ENCODE data around the gene PCBD2.

- TF ChIP-seq E2F6 (IDR thresholded peaks at IDR 0.05) (no peak), EP300 (IDR thresholded peaks at IDR 0.05; ENCODE audit: borderline replicate concordance in 1 of 2, low read depth in 2 of 2, low read length in 2 of 2) (no peak), CTCF (IDR thresholded peaks at IDR 0.05; ENCODE audit: control extremely low read depth in 1 of 3, insufficient read depth in 1 of 3, low read depth in 1 of 3, low read length in 3 of 3) (no peak), CHD2 (IDR thresholded peaks at IDR 0.05; ENCODE audit: low read length) (no peak), RXRA (IDR thresholded peaks at IDR 0.05; ENCODE audit: insufficient read depth, low read depth, low read length) (no peak), ZNF274 (IDR thresholded peaks at IDR 0.05; ENCODE audit: borderline replicate concordance, extremely low read depth, low read length) (no peak), POLR2A (IDR thresholded peaks at IDR 0.05; ENCODE audit: control extremely low read depth in 1 of 2, low read depth in 2 of 2, low read length in 2 of 2) (no peak), EZH2 (IDR thresholded peaks at IDR 0.05; ENCODE audit: low read depth, low read length, severe bottlenecking) (no peak), POLR2AphosphoS5 (IDR thresholded peaks at IDR 0.05; ENCODE audit: low read depth, low read length) (no peak), SP1 (IDR thresholded peaks at IDR 0.05; ENCODE audit: low read depth, low read length) (no peak), TCF12 (IDR thresholded peaks at IDR 0.05; ENCODE audit: low read depth, low read length) (no peak)
Observed at GRCh38 chr5:135009736-135010501, 105.0 kb downstream of the PCBD2 start.
